ENCODE measurements around the gene DEAF1. TPM values are rescaled to one million over a fixed set of nuclear protein-coding genes. Genes with fewer than 3 reads are reported as not detected.

The DEAF1 gene
- total RNA-seq, 3 donors from 2014 or later, result 53.1 to 59.6 (median 54.5) TPM

DNA sequence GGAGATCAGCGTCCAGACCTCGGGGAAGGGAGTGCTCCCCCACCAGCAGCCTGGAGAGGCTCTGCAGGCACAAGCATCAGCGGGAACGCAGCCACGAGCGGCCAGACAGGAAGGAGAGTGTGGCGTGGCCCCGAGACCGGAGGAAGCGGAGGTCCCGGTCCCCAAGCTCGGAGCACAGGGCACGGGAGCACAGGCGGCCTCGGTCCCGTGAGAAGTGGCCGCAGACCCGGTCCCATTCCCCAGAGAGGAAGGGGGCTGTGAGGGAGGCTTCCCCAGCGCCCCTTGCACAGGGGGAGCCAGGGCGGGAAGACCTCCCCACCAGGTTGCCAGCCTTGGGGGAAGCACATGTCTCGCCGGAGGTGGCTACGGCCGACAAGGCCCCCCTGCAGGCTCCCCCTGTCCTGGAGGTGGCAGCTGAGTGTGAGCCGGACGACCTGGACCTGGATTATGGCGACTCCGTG is 86.2 kb downstream of the DEAF1 start:
- Mint-ChIP-seq H3K27me3 (ENCODE audit: low read depth) (no peaks in the 10 kb centered on the region), H3K36me3 (ENCODE audit: insufficient read depth) (peaks cover 22% of the 10 kb centered on the region), H3K4me1 (ENCODE audit: low read depth) (peaks cover 2% of the 10 kb centered on the region), H3K9me3 (no peaks in the 10 kb centered on the region), H3K4me3 (no peak overlapping the region)
- DNase-seq (no peak), ATAC-seq (no peak)

DNA sequence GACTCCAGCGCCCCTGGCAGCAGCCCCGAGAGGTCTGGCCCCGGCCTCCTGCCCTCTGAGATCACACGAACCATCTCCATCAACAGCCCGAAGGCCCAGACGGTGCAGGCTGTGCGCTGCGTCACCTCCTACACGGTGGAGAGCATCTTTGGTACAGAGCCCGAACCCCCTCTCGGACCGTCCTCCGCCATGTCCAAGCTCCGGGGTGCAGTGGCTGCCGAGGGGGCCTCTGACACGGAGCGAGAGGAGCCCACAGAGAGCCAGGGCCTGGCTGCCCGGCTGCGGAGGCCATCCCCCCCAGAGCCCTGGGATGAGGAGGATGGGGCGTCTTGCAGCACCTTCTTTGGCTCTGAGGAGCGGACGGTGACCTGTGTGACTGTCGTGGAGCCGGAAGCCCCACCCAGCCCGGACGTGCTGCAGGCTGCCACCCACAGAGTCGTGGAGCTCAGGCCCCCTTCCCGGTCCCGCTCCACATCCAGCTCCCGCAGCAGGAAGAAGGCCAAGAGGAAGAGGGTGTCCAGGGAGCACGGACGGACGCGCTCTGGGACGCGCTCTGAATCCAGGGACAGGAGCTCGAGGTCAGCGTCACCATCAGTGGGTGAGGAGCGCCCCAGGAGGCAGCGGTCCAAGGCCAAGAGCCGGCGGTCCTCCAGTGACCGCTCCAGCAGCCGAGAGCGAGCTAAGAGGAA is 86.9 kb downstream of the DEAF1 start:
- H3K36me3 Mint-ChIP-seq (ENCODE audit: insufficient read depth), result peaks cover 22% of the 10 kb centered on the region
- ATAC-seq (no peak), DNase-seq (no peak)
- H3K9me3 Mint-ChIP-seq, result no peaks in the 10 kb centered on the region
- peaks cover 2% of the 10 kb centered on the region for H3K4me1 Mint-ChIP-seq (ENCODE audit: low read depth)
- H3K4me3 Mint-ChIP-seq, result no peak overlapping the region
- no peaks in the 10 kb centered on the region for H3K27me3 Mint-ChIP-seq (ENCODE audit: low read depth)

DNA sequence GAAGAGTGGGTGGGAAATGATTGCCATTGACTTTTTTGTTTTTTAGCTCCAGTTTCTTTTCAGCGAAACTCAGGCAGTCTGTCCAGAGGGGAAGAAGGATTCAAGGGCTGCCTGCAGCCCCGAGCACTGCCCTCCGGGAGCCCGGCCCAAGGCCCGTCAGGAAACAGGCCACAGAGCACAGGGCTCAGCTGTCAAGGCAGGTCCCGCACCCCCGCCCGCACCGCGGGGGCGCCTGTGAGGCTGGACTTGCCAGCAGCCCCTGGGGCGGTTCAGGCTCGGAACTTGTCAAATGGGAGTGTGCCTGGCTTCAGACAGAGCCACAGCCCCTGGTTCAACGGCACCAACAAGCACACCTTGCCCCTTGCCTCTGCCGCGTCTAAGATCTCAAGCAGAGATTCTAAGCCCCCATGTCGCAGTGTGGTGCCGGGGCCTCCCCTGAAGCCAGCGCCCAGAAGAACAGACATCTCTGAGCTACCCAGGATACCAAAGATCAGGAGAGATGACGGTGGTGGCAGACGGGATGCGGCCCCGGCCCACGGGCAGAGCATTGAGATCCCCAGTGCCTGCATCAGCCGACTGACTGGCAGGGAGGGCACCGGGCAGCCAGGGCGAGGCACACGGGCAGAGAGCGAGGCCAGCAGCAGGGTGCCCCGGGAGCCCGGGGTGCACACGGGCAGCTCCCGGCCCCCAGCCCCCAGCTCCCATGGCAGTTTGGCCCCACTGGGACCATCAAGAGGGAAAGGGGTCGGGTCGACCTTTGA is 87.8 kb downstream of the DEAF1 start:
- Mint-ChIP-seq H3K36me3 (ENCODE audit: insufficient read depth) (peaks cover 20% of the 10 kb centered on the region), H3K4me1 (ENCODE audit: low read depth) (no peaks in the 10 kb centered on the region), H3K9me3 (no peaks in the 10 kb centered on the region), H3K27me3 (ENCODE audit: low read depth) (no peaks in the 10 kb centered on the region), H3K4me3 (no peak overlapping the region)
- no peak for ATAC-seq
- DNase-seq, result no peak

DNA sequence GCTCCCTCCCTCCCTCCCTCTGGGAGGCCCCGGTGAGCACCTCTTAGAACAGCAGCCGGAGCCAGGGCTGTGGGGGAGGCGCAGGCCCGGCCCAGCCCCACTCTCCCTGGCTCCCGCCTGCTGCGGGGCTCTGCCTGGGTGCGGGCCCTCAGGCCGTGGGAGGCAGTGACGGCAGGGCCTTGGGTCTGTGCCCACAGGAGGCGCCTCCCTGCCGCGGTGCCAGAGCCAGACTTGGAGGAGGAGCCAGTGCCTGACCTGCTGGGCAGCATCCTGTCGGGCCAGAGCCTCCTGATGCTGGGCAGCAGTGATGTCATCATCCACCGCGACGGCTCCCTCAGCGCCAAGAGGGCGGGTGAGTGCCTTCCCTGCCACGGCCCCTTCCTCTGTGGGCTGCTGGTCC is 88.8 kb downstream of the DEAF1 start:
- DNase-seq, result no peak
- Mint-ChIP-seq H3K4me1 (ENCODE audit: low read depth) (no peaks in the 10 kb centered on the region), H3K9me3 (no peaks in the 10 kb centered on the region), H3K27me3 (ENCODE audit: low read depth) (no peaks in the 10 kb centered on the region), H3K36me3 (ENCODE audit: insufficient read depth) (peaks cover 20% of the 10 kb centered on the region), H3K4me3 (no peak overlapping the region)
- ATAC-seq, result no peak

DNA sequence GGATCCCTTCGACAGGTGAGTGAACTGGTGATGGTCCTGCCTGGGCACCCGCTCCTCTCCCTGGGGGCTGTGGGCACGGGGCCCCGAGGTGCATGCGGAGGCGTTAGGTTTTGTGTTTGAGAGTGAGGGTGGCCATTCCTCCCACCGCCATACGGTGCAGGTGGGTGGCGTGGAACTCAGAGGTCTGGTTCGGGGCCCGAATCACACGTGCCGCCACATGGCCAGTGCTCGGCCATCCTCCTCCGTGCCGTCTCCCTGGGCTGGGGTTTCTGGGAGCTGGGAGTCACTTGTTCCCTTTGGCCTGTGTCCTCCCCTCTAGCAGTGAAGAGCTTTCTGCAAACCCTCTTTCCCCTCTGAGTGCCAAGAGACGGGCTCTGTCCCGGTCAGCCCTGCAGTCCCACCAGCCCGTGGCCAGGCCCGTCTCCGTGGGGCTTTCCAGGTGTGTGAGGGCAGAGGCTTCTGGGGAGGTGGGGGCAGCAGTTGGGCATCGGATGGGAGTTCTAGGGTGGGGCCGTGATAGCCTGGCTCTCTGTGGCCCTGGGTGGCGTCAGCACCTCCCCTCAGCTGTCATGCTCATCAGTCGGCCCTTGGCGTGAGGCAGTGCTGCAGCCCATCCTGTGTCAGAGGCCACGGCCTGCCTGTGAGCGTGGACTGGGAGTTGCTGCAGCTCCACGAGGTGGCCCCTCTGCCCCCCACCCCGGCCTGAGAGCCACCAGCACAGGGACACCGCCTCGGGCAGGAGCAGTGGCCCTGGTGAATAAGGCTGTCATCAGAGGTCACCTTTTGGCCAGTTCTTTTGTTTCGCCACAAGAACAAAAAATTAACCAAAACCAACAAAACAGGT is 89.5 kb downstream of the DEAF1 start:
- no peaks in the 10 kb centered on the region for H3K9me3 Mint-ChIP-seq
- no peaks in the 10 kb centered on the region for H3K27me3 Mint-ChIP-seq (ENCODE audit: low read depth)
- H3K4me3 Mint-ChIP-seq, result no peak overlapping the region
- no peak for DNase-seq
- H3K36me3 Mint-ChIP-seq (ENCODE audit: insufficient read depth), result peaks cover 17% of the 10 kb centered on the region
- ATAC-seq, result no peak
- H3K4me1 Mint-ChIP-seq (ENCODE audit: low read depth), result no peaks in the 10 kb centered on the region

DNA sequence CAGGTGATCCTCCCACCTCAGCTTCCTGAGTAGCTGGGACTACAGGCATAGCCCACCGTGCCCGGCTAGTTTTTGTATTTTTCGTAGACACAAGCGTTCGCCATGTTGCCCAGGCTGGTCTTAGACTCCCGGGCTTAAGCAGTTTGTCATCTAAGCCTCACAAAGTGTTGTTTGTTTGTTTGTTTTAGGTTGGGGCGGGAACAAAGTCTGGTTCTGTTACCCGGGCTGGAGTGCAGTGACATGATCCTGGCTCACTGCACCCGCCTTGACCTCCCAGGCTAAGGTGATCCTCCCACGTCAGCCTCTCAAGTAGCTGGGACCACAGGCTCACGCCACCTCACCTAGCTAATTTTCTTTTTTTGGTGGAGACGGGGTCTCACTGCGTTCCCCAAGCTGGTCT is 91.9 kb downstream of the DEAF1 start:
- no peaks in the 10 kb centered on the region for H3K4me1 Mint-ChIP-seq (ENCODE audit: low read depth)
- DNase-seq (no peak), ATAC-seq (no peak)
- no peaks in the 10 kb centered on the region for H3K27me3 Mint-ChIP-seq (ENCODE audit: low read depth)
- H3K4me3 Mint-ChIP-seq, result no peak overlapping the region
- peaks cover 22% of the 10 kb centered on the region for H3K36me3 Mint-ChIP-seq (ENCODE audit: insufficient read depth)
- no peaks in the 10 kb centered on the region for H3K9me3 Mint-ChIP-seq

DNA sequence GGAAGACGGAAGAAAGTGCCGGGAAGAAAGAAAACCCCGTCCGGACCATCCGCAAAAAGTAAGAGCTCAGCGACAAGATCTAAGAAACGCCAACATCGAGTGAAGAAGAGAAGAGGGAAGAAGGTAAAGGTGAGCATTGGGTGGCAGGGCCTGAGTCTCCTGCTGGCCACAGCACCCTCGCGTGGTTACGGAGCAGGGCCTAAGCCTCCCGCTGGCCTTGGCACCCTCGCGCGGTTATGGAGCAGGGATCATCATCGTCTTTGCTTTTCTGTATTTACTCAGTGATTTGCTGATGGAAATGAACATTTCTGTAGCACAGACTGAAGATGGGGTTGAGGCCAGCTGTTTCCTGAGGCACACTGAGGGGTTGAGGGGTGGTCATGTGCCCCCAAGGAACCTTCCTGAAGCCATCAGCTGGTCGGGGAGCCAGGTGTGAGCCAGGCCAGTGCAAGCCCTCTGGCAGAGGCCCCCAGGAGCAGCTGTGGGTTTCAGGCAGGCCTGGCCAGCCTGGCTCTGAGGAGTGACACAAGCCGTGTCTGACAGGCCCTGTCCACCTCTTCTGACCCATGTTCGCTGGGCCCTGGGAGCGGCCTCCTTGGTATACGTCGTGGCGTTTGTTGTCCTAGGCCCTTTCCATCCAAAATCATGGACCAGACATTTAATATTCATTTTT is 93.3 kb downstream of the DEAF1 start:
- H3K27me3 Mint-ChIP-seq (ENCODE audit: low read depth), result no peaks in the 10 kb centered on the region
- H3K4me1 Mint-ChIP-seq (ENCODE audit: low read depth), result no peaks in the 10 kb centered on the region
- no peak for DNase-seq
- H3K9me3 Mint-ChIP-seq, result no peaks in the 10 kb centered on the region
- no peak overlapping the region for H3K4me3 Mint-ChIP-seq
- H3K36me3 Mint-ChIP-seq (ENCODE audit: insufficient read depth), result peaks cover 23% of the 10 kb centered on the region
- no peak for ATAC-seq

DNA sequence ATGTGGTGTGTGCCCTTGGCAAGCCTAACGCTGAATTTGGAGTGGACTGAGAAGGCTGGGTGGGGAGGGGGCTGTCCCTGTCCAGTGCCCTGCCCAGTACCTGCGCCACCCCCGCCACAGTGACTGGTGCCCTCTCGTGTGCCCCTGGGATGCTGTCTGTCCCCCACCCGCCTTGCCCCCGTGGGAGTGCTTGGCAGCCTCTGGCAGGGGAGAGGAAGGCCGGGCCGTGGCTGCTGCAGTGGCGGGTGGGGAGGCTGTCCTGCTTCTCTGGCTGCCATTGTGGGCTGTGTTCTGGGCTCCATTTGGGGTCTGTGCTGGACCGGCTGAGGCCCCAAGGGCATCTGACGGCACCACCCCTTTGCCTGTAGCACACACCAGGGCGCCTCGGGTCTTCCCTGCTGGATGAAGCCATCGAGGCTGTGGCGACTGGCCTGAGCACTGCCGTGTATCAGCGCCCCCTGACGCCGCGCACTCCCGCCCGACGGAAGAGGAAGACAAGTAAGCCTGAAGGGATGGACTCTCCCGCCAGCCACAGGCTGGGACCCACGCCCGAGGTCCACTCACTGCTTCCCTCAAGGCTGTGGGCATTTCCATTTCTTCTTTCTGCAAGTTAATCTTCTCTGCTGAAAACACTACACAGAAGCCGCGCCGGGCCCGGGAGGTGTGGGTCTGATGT is 96.9 kb downstream of the DEAF1 start:
- Mint-ChIP-seq H3K9me3 (no peaks in the 10 kb centered on the region), H3K36me3 (ENCODE audit: insufficient read depth) (peaks cover 19% of the 10 kb centered on the region), H3K4me1 (ENCODE audit: low read depth) (no peaks in the 10 kb centered on the region), H3K4me3 (no peak overlapping the region), H3K27me3 (ENCODE audit: low read depth) (no peaks in the 10 kb centered on the region)
- DNase-seq (no peak), ATAC-seq (no peak)

DNA sequence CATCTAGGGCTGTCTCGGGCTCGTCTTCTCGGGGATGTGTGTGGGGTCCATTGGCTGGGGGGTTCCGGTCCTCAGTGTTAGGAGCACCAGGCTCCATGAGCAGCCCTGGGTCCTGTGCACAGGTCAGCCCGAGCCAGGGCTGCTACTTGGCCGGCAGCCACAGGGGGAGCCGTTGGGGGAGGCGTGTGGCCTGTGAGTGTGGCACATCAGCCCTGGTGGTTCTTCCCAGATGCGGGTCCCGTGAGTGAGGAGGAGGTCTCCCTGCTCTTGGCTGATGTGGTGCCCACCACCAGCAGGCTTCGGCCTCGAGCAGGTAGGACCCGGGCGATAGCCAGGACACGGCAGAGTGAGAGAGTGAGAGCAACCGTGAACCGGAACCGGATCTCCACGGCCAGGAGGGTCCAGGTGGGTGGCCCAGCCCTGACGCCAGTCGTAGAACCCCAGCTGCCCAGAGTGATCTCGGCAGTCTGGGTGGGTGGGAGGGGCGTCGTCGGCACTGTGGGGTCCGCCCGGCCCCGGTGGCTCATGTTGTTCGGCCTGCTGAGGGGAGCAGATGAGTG is 97.8 kb downstream of the DEAF1 start:
- Mint-ChIP-seq H3K9me3 (no peaks in the 10 kb centered on the region), H3K4me3 (no peak overlapping the region), H3K4me1 (ENCODE audit: low read depth) (no peaks in the 10 kb centered on the region), H3K27me3 (ENCODE audit: low read depth) (no peaks in the 10 kb centered on the region), H3K36me3 (ENCODE audit: insufficient read depth) (peaks cover 25% of the 10 kb centered on the region)
- ATAC-seq, result peak in 1 of 2 donors; percentile 49
- no peak for DNase-seq

DNA sequence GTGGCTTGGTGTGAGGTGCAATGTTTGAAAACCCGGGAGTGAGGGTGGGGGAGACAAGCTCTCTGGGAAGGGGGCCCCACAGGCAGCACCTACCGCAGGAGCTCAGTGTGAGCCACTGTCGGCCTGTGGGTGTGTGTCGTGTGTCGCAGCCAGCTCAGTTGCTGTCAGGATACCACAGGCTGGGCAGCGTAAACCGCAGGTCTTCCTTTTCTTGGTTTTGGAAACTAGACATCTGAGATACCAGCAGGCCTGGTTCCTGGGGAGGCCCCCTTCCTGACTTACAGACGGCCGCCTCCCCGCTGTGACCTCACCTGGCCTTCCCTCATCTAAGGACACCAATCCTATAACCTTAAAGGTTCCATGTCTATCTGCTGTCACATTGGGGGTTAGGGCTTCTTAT is 98.6 kb downstream of the DEAF1 start:
- ATAC-seq (peak in 1 of 2 donors; percentile 41), DNase-seq (no peak)
- Mint-ChIP-seq H3K4me1 (ENCODE audit: low read depth) (no peaks in the 10 kb centered on the region), H3K36me3 (ENCODE audit: insufficient read depth) (peaks cover 25% of the 10 kb centered on the region), H3K27me3 (ENCODE audit: low read depth) (no peaks in the 10 kb centered on the region), H3K9me3 (no peaks in the 10 kb centered on the region), H3K4me3 (no peak overlapping the region)

DNA sequence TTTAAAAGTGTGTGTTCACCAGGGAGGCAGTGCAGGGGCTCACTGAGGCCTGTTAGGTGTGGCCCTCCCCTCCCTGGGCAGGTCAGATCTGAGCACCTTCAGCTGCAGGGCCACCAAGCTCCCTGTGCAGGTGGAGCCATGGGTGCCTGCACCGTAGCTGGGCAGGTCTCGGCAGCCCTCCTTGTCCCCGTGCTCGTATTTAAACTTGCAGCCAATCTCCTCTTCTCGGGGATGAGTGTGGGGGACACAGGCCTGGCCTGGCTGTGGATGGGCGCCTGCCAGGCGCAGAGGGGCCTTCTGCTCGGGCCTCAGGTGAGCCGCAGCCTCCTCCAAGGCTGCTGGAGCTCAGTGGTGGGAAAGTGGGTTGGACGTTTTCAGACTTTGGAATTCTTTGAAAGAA is 99.6 kb downstream of the DEAF1 start:
- ATAC-seq (no peak), DNase-seq (no peak)
- H3K27me3 Mint-ChIP-seq (ENCODE audit: low read depth), result no peaks in the 10 kb centered on the region
- no peak overlapping the region for H3K4me3 Mint-ChIP-seq
- no peaks in the 10 kb centered on the region for H3K4me1 Mint-ChIP-seq (ENCODE audit: low read depth)
- no peaks in the 10 kb centered on the region for H3K9me3 Mint-ChIP-seq
- peaks cover 24% of the 10 kb centered on the region for H3K36me3 Mint-ChIP-seq (ENCODE audit: insufficient read depth)

Data from activated T-cell treated with anti-CD3 and anti-CD28 coated beads, Interleukin-2, amount 50 U/mL, for 4 hours (primary cell).